HG02885 (cell line): ENCODE results near the gene EXOSC9.
A peak's percentile ranks its signal among the peaks of the same experiment; 100 is the strongest.

Experiments used
- ATAC-seq: cut with Tn5 transposase; IDR thresholded peaks from one replicate; pipeline ENCODE4 v1.9.1; 2021; ENCODE audit warnings: mild to moderate bottlenecking; ENCODE audit not compliant: unreplicated experiment, poor library complexity

EXOSC9 gene

GRCh38 chr4:121786221-121786620 is 14.9 kb upstream of the EXOSC9 start:
- ATAC-seq = no peak

DNA sequence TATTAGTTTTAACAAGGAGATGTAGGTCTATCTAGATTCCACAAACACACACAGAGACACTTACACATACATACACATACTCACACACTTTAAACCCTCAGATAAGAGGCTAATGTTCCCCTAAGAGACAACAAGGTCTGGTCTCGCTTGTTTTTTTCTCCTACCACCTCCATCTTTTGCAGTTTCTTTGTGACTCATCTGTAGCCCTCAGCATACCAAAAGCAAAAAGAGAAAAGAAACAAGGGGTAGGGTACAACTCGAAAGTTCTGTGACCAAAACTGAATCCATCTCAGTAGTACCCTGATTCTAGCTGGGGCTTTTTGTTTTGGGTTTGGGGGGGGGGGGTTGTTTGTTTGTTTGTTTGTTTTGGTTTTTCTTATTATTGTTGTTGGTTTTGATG is 12.2 kb upstream of the EXOSC9 start:
- peak; percentile 96 for ATAC-seq

GRCh38 chr4:121789455-121789854 is 11.7 kb upstream of the EXOSC9 start:
- ATAC-seq = no peak

DNA sequence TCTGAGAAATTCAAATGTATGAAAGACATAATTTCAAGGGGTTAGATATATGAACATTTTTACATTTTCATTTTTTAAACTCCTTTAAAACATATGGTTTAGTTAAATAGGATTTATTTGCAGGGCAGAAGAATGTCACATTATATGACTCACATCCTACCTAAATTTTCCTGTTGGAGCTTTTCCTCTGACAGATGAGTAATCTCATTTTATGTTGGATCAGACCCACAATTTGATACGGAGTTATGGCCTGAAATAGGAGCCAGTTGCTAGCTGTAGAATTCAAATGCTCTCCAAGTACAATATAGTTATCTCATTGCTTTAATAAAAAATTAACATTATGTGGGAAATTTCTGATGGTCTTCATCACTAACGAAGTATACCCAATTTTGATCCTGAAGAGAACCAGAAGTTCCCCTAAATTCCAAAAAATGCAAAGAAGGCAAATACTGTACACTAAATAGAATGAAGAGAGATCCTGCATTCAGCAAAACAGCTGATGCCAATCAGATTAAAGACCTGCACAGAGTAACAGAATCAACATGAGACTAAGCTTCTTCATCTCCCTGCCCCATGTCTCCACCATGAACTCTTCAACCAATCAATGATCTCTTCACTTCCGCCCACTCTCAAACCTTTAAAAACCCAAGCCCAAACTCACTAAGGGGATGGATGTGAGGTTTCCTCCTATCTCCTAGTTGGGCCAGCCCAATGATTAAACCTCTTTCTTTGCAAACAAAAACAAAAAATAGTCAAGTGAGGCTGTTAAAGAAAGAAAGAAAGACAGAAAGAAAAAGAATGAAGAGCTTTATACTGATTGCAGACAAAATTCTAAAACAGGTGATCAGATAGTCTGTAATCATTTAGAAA is 10.9 kb upstream of the EXOSC9 start:
- ATAC-seq = no peak

GRCh38 chr4:121790976-121791375 is 10.1 kb upstream of the EXOSC9 start:
- no peak for ATAC-seq

GRCh38 chr4:121791481-121791880 is 9.6 kb upstream of the EXOSC9 start:
- no peak for ATAC-seq

- no peak for ATAC-seq
Measured at GRCh38 chr4:121792966-121793365, 8.2 kb upstream of the EXOSC9 start.

- ATAC-seq = no peak
Measured at GRCh38 chr4:121794505-121795188, 6.5 kb upstream of the EXOSC9 start.

DNA sequence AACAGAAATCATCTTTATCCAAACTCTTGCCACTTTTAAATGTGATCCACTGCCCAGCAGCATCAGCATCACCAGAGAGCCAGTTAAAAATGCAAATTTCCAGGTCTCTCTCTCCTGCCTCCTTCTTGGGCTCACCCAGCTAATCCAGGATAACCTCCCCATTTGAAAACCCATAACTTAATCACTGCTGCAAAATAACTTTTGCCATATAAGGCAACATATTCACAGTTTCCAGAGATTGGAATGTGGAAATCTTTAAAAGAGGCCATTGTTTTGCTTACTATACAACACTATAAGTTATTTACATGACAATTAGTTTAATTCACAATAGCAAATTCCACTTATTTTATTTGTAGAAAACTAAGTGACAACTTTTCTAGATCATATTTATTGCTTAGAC is 4.8 kb upstream of the EXOSC9 start:
- ATAC-seq = no peak

DNA sequence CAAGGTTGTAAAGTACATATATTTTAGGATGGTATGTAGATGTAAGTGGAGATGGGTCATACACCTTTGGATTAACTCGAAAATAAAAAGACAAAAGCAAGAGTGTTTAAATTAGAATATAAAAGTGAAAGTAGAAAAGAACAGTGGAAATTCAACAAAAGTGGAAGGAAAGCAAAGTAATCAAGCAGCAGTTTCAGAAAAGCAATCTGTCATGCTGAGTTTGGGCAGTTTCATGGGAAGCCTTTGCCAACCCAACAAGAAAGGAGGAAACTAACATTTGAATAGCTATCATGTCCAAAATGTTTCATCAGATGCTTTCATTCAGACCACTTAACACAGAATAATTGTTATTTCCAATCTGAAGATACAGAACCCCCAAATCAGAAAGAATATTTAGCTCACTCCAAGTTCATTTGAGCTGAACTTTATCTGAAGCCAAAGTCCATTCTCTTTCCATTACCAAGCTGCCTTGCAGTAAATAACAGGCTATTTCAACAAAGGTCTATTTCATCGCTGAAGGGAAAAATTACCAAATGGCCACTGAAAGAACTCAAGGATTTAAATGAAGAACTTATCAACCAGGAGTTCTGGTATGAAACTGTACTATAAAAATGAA is 1.8 kb upstream of the EXOSC9 start:
- no peak for ATAC-seq

GRCh38 chr4:121799867-121800501 is 1.1 kb upstream of the EXOSC9 start:
- ATAC-seq = no peak

GRCh38 chr4:121800638-121800960 is 524 bp upstream of the EXOSC9 start:
- peak; percentile 33 for ATAC-seq

- no peak for ATAC-seq
Measured at GRCh38 chr4:121801715-121802075, 572 bp downstream of the EXOSC9 start.

- ATAC-seq = no peak
Measured at GRCh38 chr4:121806411-121806810, 5.3 kb downstream of the EXOSC9 start.

- ATAC-seq = no peak
Measured at GRCh38 chr4:121811122-121811521, 10.0 kb downstream of the EXOSC9 start.

GRCh38 chr4:121814756-121815155 is 13.6 kb downstream of the EXOSC9 start:
- no peak for ATAC-seq

GRCh38 chr4:121817006-121817405 is 15.9 kb downstream of the EXOSC9 start:
- no peak for ATAC-seq

- ATAC-seq = no peak
Measured at GRCh38 chr4:121817701-121818100, 16.6 kb downstream of the EXOSC9 start.

- no peak for ATAC-seq
Measured at GRCh38 chr4:121818215-121818614, 17.1 kb downstream of the EXOSC9 start.

DNA sequence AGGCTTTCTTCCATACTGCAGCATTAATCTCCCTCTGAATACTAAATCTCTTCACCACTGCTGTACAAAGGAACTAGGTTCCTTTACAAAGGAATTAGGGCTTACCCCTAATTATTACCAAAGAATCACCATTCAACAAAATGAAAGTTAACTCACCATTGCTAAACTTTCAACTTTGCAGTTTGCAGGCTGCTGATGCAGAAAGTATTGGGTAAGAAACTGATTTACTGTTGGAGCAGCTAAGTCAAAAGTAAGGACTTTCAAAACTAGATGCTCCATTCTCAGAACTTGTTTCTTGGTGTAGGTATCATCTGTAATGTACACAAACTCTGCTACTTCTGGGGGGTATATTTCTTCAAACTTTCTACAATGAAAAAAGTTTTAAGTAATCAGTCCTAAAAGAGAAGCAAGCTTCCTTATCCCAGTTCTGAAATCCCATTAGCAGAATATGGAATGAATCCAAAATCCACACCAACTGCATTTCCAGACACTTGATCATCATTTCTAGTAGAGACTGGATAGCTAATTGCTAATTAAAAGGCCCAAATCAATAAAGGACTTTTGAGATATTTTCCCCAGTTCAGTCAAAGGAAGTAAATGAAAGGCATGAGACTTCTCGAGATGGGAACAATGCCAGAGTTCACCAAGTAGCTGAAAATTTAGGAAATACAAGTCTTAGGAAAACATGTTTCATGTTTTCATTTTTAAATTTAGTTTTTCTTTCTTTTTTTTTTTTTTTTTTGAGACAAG is 18.3 kb downstream of the EXOSC9 start:
- no peak for ATAC-seq
